Measurements from ENCODE around the gene SCN3A. TPM values are rescaled to one million over a fixed set of nuclear protein-coding genes. Genes with fewer than 3 reads are reported as not detected.

Gene SCN3A
- total and polyA plus RNA-seq, 11 donors, result 0.39 to 2.7 (median 1.1) TPM

DNA sequence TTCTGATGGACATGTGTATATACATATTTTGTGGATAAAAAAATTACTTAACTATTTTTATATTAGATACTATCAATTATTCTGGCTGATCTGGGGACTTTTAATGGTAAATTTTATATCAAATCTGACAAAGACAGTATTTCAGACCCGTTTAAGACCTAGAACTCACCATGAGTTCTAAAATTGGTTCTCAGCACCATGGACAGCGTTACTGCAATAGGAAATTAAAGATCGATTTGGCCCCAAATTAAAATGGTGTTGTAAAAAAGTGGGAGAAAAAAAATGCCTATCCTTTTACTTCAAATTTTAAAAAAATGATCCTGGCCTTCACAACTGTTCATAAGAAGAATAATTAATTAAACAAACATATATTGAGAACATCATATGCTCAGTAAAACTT is 34.4 kb upstream of the SCN3A start:
- Histone ChIP-seq H3K27me3 (peaks cover 0 to 4% (median 0%) of the 10 kb centered on the region in 9 donors), H3K4me1 (no peaks in the 10 kb centered on the region), H3K36me3 (no peaks in the 10 kb centered on the region), H3K27ac (no peak overlapping the region), H3K4me3 (no peak overlapping the region), H3K9me3 (no peaks in the 10 kb centered on the region)
- no peak for TF ChIP-seq CTCF (IDR thresholded peaks at IDR 0.05)
- no peak for TF ChIP-seq POLR2A (IDR thresholded peaks at IDR 0.05)
- DNase-seq (no peak), ATAC-seq (no peak)
- intact Hi-C loops (cut with DNase I), result loop anchor here in 5 of 10 donors (2.0 to 5.0 kb wide), 2 partner anchors 54 to 55 kb away; no protein-coding TSS in a partner anchor
- WGBS, 4 donors, result 6 to 12% (median 9%) methylated on average over 3 of the region's 3 CpGs

DNA sequence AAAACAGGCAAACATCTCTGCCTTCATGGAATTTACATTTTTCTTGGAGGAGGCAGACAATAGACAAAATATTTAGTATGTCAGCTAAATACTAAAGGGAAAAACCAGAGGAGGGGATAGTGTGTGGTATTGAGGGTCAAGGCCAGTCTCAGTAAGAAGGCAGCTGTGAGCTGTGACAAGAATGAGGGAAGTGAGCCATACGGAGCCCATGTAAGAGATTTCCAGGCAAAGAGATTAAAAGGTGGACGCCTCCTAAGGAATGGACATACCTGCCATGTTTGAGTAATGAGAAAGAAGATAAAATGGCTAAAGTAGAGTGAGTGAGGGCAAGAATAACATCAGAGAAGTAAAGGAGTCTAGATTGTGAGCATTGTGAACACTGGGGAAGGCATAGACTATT is 33.2 kb upstream of the SCN3A start:
- Histone ChIP-seq H3K4me1 (no peaks in the 10 kb centered on the region), H3K9me3 (no peaks in the 10 kb centered on the region)

GRCh38 chr2:165227571-165227970 is 23.7 kb upstream of the SCN3A start:
- H3K27ac ChIP-seq, result no peak overlapping the region
- H3K27me3 ChIP-seq, result peaks cover 0 to 5% (median 0%) of the 10 kb centered on the region in 9 donors
- no peak for TF ChIP-seq CTCF (IDR thresholded peaks at IDR 0.05)
- no peak for TF ChIP-seq POLR2A (IDR thresholded peaks at IDR 0.05)
- intact Hi-C loops (cut with DNase I), result no loop called here
- no peak for DNase-seq
- 73 to 88% (median 80%) methylated on average over 1 of the region's 1 CpG for whole genome bisulfite sequencing, 4 donors
- no peaks in the 10 kb centered on the region for H3K36me3 ChIP-seq
- ATAC-seq, result no peak
- H3K4me1 ChIP-seq, result no peaks in the 10 kb centered on the region
- H3K9me3 ChIP-seq, result no peaks in the 10 kb centered on the region
- no peak overlapping the region for H3K4me3 ChIP-seq

More for the DNA sequence above, 33.2 kb upstream of the SCN3A start:
- no peak for ATAC-seq
- no peak overlapping the region for H3K27ac ChIP-seq
- no peak for TF ChIP-seq CTCF (IDR thresholded peaks at IDR 0.05)
- TF ChIP-seq POLR2A (IDR thresholded peaks at IDR 0.05), result no peak
- no peak overlapping the region for H3K4me3 ChIP-seq
- no peaks in the 10 kb centered on the region for H3K36me3 ChIP-seq
- peaks cover 0 to 4% (median 0%) of the 10 kb centered on the region in 9 donors for H3K27me3 ChIP-seq
- 33 to 46% (median 37%) methylated on average over 2 of the region's 2 CpGs for WGBS, 4 donors
- intact Hi-C loops (cut with DNase I), result loop anchor here in 2 of 10 donors (5.0 kb wide), 1 partner anchor 55 kb away; no protein-coding TSS in a partner anchor
- DNase-seq, result no peak

DNA sequence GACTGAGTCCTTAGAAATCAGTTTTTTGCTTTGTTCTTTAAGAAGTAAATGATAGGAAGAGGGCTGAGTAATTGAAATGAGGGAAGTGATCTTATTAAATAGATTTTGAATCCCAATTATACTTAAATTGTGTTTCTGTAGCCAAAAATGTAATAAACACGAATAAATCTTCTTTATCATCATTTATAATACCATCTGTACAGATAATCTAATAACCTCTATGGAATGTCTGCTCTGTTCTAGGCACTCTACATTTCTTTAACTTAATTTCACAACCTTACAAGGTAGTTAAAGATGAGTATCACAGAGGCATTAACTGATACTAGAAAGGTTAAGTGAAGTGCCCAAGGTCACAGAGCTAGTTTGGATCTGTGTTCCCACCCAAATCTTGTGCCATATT is 21.1 kb upstream of the SCN3A start:
- intact Hi-C loops (cut with DNase I), result no loop called here
- peaks cover 0 to 6% (median 0%) of the 10 kb centered on the region in 9 donors for H3K27me3 ChIP-seq
- DNase-seq (no peak), ATAC-seq (no peak)
- no peak overlapping the region for H3K4me3 ChIP-seq
- 34 to 55% (median 48%) methylated on average over 1 of the region's 1 CpG for WGBS, 4 donors
- no peak overlapping the region for H3K27ac ChIP-seq
- TF ChIP-seq CTCF (IDR thresholded peaks at IDR 0.05) (no peak), POLR2A (IDR thresholded peaks at IDR 0.05) (no peak)
- no peaks in the 10 kb centered on the region for H3K4me1 ChIP-seq
- no peaks in the 10 kb centered on the region for H3K9me3 ChIP-seq
- H3K36me3 ChIP-seq, result no peaks in the 10 kb centered on the region
